ENCODE measurements around the gene CAMSAP1.

DNA sequence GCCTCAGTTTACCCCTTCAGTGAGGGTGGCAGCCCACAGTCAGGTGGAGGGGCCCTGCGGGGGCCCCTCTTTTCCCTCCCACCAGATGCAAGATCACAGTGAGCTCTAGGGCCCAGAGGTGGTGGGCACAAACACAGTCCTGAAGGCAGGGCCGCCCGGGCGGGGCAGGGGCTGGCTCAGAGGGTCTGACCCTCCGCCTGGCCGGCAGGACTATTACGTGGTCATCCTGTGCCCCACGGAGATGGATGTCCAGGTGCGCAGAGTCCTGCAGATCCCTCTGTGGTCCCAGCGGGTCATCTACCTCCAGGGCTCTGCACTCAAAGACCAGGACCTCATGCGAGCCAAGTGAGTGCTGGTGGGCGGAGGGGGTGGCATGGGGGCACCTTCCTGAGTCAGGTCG lies 141.9 kb downstream of the CAMSAP1 start:
- TF ChIP-seq, protein P1, sequence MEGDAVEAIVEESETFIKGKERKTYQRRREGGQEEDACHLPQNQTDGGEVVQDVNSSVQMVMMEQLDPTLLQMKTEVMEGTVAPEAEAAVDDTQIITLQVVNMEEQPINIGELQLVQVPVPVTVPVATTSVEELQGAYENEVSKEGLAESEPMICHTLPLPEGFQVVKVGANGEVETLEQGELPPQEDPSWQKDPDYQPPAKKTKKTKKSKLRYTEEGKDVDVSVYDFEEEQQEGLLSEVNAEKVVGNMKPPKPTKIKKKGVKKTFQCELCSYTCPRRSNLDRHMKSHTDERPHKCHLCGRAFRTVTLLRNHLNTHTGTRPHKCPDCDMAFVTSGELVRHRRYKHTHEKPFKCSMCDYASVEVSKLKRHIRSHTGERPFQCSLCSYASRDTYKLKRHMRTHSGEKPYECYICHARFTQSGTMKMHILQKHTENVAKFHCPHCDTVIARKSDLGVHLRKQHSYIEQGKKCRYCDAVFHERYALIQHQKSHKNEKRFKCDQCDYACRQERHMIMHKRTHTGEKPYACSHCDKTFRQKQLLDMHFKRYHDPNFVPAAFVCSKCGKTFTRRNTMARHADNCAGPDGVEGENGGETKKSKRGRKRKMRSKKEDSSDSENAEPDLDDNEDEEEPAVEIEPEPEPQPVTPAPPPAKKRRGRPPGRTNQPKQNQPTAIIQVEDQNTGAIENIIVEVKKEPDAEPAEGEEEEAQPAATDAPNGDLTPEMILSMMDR (conservative IDR thresholded peaks at IDR 0.05) = no peak
- no peak for TF ChIP-seq EZH2 (IDR thresholded peaks at IDR 0.05; ENCODE audit: low read depth)

All from PC-9 (cell line).